Colonic mucosa (tissue), 4 donors: ENCODE data around the gene SLC2A13. TPM values are rescaled to one million over a fixed set of nuclear protein-coding genes. Genes with fewer than 3 reads are reported as not detected.
"Not testable (repeated sequence)": the region's sequence is repeated elsewhere in the genome, so short reads cannot be mapped to it uniquely, and the experiment has no call there.

Source experiments
- DNase-seq: peaks from one replicate; pipeline ENCODE4 v3.0.0-alpha.2; 2020
- H3K27ac ChIP-seq: fragments of 200-600 bp; one replicate; pipeline ENCODE4 v1.8.0; 2021
- H3K27me3 ChIP-seq: fragments of 200-600 bp; one replicate; pipeline ENCODE4 v1.8.0; 2021
- H3K36me3 ChIP-seq: fragments of 200-600 bp; one replicate; pipeline ENCODE4 v1.8.0; 2021
- H3K4me1 ChIP-seq: fragments of 200-600 bp; one replicate; pipeline ENCODE4 v1.8.0; 2021; ENCODE audit warnings: mild to moderate bottlenecking
- H3K4me3 ChIP-seq: fragments of 200-600 bp; one replicate; pipeline ENCODE4 v1.8.0; 2021
- H3K9ac ChIP-seq, 2 donors: one replicate each; pipeline ENCODE4 v1.7.0; 2013; ENCODE audit warnings: control low read depth in 2 of 2, low read depth in 2 of 2, low read length in 2 of 2
- H3K9me3 ChIP-seq: fragments of 200-600 bp; one replicate; pipeline ENCODE4 v1.8.0; 2021
- CTCF ChIP-seq: fragments of 200-600 bp; IDR thresholded peaks from one replicate; pipeline ENCODE4 v1.8.0; 2022; ENCODE audit warnings: antibody characterized with exemption, mild to moderate bottlenecking
- intact Hi-C: fragments of 100-400 bp; cut with DNase I; formaldehyde crosslinking; loops from one replicate; pipeline ENCODE4 v1.14.1; 2022
- total RNA-seq, 2 donors: library from RNA; stranded (reverse); fragmentation: NEBNext Ultra II Directional in 1 of 2; extraction: Animal tissue kit (Norgen Biotek cat#: 25700) in 1 of 2; gene quantifications; one replicate each; pipeline ENCODE4 v1.2.1, GENCODE V29; 2021
- donor health status: healthy.
- donor health status: DM: no; HTN: no; CAD: no.
- donor health status: DM: no; HTN: no; CAD: no.

Gene SLC2A13
- total RNA-seq, 2 donors from 2014 or later, result 19.2 to 39.0 TPM

GRCh38 chr12:39764944-39765560, 340.8 kb downstream of the SLC2A13 start:
- DNase-seq, result no peak
- Histone ChIP-seq H3K36me3 (no peaks in the 10 kb centered on the region), H3K9ac (no peak overlapping the region), H3K9me3 (no peaks in the 10 kb centered on the region), H3K4me1 (no peaks in the 10 kb centered on the region), H3K4me3 (no peak overlapping the region), H3K27me3 (no peaks in the 10 kb centered on the region), H3K27ac (no peak overlapping the region)
- intact Hi-C loops, result loop anchor here (5.0 kb wide), 2 partner anchors 227 to 342 kb away; partner anchors contain the start of gene SLC2A13
- TF ChIP-seq CTCF, result peak; percentile 84

- no peak for TF ChIP-seq CTCF
Measured at GRCh38 chr12:39763890-39764169, 342.1 kb downstream of the SLC2A13 start.

GRCh38 chr12:39763071-39763889, 342.6 kb downstream of the SLC2A13 start:
- Histone ChIP-seq H3K9ac (no peak overlapping the region), H3K27me3 (no peaks in the 10 kb centered on the region), H3K4me3 (no peak overlapping the region), H3K27ac (no peak overlapping the region), H3K36me3 (no peaks in the 10 kb centered on the region), H3K4me1 (no peaks in the 10 kb centered on the region), H3K9me3 (no peaks in the 10 kb centered on the region)
- DNase-seq, result no peak
- TF ChIP-seq CTCF, result no peak
- intact Hi-C loops, result no loop called here

More at GRCh38 chr12:39763890-39764169, 342.1 kb downstream of the SLC2A13 start:
- no peaks in the 10 kb centered on the region for H3K4me1 ChIP-seq
- H3K36me3 ChIP-seq, result no peaks in the 10 kb centered on the region
- intact Hi-C loops, result no loop called here
- H3K9me3 ChIP-seq, result no peaks in the 10 kb centered on the region
- H3K4me3 ChIP-seq, result no peak overlapping the region
- no peak for DNase-seq
- no peaks in the 10 kb centered on the region for H3K27me3 ChIP-seq
- H3K27ac ChIP-seq, result no peak overlapping the region
- H3K9ac ChIP-seq, result no peak overlapping the region

- H3K27me3 ChIP-seq, result no peaks in the 10 kb centered on the region
- TF ChIP-seq CTCF, result no peak
- H3K9ac ChIP-seq, result no peak overlapping the region
- no peak overlapping the region for H3K4me3 ChIP-seq
- DNase-seq, result no peak
- no peaks in the 10 kb centered on the region for H3K4me1 ChIP-seq
- no peaks in the 10 kb centered on the region for H3K36me3 ChIP-seq
- no peaks in the 10 kb centered on the region for H3K9me3 ChIP-seq
- no peak overlapping the region for H3K27ac ChIP-seq
- intact Hi-C loops, result no loop called here
Measured at GRCh38 chr12:39755478-39755877, 350.4 kb downstream of the SLC2A13 start.

GRCh38 chr12:39752482-39753137, 353.3 kb downstream of the SLC2A13 start:
- intact Hi-C loops, result no loop called here
- Histone ChIP-seq H3K4me3 (no peak overlapping the region), H3K27me3 (no peaks in the 10 kb centered on the region), H3K36me3 (no peaks in the 10 kb centered on the region), H3K4me1 (no peaks in the 10 kb centered on the region), H3K27ac (no peak overlapping the region), H3K9ac (no peak overlapping the region), H3K9me3 (no peaks in the 10 kb centered on the region)
- no peak for DNase-seq
- no peak for TF ChIP-seq CTCF

- H3K4me3 ChIP-seq, DNase-seq, H3K9ac ChIP-seq, H3K27ac ChIP-seq, intact Hi-C loops, H3K9me3 ChIP-seq, H3K27me3 ChIP-seq, H3K4me1 ChIP-seq, H3K36me3 ChIP-seq: not testable (repeated sequence)
Measured at GRCh38 chr12:39746151-39746550, 359.7 kb downstream of the SLC2A13 start.
